A673 (cell line): Measurements from ENCODE around the gene BRAF.

Source experiments
- CTCF ChIP-seq: fragments of 300-800, 200-600 bp; sonication (generic); conservative IDR thresholded peaks from 2 replicates; pipeline ENCODE4 v1.5.1; 2017; ENCODE audit warnings: low read depth, mild to moderate bottlenecking, antibody characterized with exemption, low read length, moderate library complexity, mixed read lengths
- EZH2 ChIP-seq: fragments of 200-600 bp; sonication (generic); IDR thresholded peaks from 2 replicates; pipeline ENCODE4 v1.6.1; 2017; ENCODE audit warnings: borderline replicate concordance, low read depth, mild to moderate bottlenecking, mixed read lengths, antibody characterized with exemption, low read length; ENCODE audit not compliant: poor library complexity, severe bottlenecking

GRCh38 chr7:140769852-140770251 is 154.9 kb downstream of the BRAF start:
- TF ChIP-seq CTCF (no peak), EZH2 (no peak)
